ENCODE results near the gene FSTL4. TPM values are rescaled to one million over a fixed set of nuclear protein-coding genes. Genes with fewer than 3 reads are reported as not detected.

FSTL4 gene
- total RNA-seq, 1 donor from 2014 or later, result 14.3 TPM

DNA sequence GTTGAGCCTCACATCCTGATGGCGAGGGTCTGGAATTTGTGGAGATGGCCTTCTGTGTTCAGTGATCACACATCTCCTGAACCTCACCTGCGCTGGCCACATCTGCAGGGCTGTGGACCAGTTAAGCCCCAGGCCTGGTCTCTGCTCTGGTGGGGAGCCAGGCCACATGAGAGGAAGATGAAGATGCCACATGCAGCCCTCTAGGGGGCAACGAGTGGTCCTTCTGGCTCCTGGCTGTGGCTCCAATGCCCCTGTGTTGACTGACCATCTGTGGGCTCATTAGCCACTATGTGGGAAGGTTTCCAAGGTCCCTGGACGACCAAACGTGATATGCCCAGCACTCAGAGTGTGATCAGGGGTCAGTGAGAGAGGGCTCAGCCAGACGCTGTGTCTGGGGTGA is 357.5 kb downstream of the FSTL4 start:
- Mint-ChIP-seq H3K27ac (no peak overlapping the region), H3K4me3 (no peak overlapping the region), H3K9me3 (no peaks in the 10 kb centered on the region), H3K4me1 (peaks cover 2% of the 10 kb centered on the region), H3K36me3 (no peaks in the 10 kb centered on the region), H3K27me3 (ENCODE audit: low read depth) (peaks cover 6% of the 10 kb centered on the region)
- TF ChIP-seq, protein P1, sequence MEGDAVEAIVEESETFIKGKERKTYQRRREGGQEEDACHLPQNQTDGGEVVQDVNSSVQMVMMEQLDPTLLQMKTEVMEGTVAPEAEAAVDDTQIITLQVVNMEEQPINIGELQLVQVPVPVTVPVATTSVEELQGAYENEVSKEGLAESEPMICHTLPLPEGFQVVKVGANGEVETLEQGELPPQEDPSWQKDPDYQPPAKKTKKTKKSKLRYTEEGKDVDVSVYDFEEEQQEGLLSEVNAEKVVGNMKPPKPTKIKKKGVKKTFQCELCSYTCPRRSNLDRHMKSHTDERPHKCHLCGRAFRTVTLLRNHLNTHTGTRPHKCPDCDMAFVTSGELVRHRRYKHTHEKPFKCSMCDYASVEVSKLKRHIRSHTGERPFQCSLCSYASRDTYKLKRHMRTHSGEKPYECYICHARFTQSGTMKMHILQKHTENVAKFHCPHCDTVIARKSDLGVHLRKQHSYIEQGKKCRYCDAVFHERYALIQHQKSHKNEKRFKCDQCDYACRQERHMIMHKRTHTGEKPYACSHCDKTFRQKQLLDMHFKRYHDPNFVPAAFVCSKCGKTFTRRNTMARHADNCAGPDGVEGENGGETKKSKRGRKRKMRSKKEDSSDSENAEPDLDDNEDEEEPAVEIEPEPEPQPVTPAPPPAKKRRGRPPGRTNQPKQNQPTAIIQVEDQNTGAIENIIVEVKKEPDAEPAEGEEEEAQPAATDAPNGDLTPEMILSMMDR (IDR thresholded peaks at IDR 0.05; ENCODE audit: unreplicated experiment), result no peak
- DNase-seq (ENCODE audit: low spot score in 2 of 2, unreplicated experiment in 2 of 2), result no peak

DNA sequence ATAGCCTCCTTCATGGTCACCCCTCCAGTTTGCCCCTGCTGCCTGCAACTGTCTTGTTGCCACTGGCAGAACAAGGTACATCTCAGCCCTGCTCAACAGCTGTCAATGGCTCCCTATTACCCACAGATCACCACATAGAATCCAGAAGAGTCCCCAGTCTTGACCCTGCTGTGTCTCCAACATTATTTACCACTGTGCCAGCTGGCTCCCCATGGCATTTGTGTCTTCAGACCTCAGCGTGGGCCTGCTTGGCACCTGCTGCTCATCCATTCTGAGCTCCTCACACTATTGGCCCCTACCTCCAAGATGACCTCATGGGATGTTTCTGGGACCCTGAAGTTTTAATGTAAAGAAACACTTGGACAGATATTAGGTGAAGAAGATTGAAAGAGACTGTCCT is 358.7 kb downstream of the FSTL4 start:
- Mint-ChIP-seq H3K27me3 (ENCODE audit: low read depth) (no peaks in the 10 kb centered on the region), H3K36me3 (no peaks in the 10 kb centered on the region), H3K27ac (no peak overlapping the region)

DNA sequence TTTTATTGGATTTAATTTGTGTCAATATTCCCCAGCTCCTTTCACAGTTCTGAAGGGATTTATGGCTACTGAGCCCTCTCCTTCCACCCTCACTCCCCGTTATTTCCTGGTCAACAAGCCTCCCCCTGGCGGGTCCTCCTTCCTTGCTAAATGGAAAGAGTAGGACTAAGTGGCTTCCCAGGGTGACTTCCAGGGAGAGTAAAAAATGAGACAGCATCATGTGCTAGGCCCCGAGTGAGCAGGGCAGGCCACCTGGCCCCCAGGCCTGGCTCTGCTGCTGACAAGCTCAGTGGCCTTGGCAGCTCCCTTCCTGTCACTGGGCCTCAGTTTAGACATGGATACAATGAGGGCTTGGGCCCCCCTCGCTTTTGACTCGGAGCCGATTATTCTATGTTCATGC is 359.3 kb downstream of the FSTL4 start:
- Mint-ChIP-seq H3K27ac (no peak overlapping the region), H3K9me3 (no peaks in the 10 kb centered on the region), H3K4me1 (peaks cover 2% of the 10 kb centered on the region), H3K4me3 (no peak overlapping the region), H3K36me3 (no peaks in the 10 kb centered on the region), H3K27me3 (ENCODE audit: low read depth) (no peaks in the 10 kb centered on the region)
- DNase-seq (ENCODE audit: low spot score in 2 of 2, unreplicated experiment in 2 of 2), result no peak
- TF ChIP-seq, protein P1 (IDR thresholded peaks at IDR 0.05; ENCODE audit: unreplicated experiment), result no peak

More for the DNA sequence above, 358.7 kb downstream of the FSTL4 start:
- peaks cover 2% of the 10 kb centered on the region for H3K4me1 Mint-ChIP-seq
- TF ChIP-seq, protein P1 (IDR thresholded peaks at IDR 0.05; ENCODE audit: unreplicated experiment), result no peak
- no peak overlapping the region for H3K4me3 Mint-ChIP-seq
- H3K9me3 Mint-ChIP-seq, result no peaks in the 10 kb centered on the region
- DNase-seq (ENCODE audit: low spot score in 2 of 2, unreplicated experiment in 2 of 2), result no peak

DNA sequence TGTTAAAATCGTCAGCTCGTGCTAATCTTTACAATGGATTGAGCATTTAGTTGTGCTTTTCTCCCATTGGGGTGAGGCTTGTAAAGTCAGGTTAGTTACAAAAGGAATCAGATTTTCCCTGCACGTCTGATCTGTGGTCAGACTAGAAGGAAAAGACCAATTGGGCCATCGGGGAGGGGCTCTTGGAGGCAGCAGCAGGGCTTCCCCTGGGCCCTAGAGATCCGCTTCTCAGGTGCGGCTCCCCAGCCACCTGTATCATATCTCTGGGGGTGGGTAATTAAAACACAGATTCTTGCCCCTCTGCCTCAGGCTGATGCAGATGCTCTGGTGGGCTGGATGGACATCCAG is 360.2 kb downstream of the FSTL4 start:
- Mint-ChIP-seq H3K27me3 (ENCODE audit: low read depth) (no peaks in the 10 kb centered on the region), H3K4me3 (no peak overlapping the region)
- TF ChIP-seq, protein P1 (IDR thresholded peaks at IDR 0.05; ENCODE audit: unreplicated experiment), result no peak

DNA sequence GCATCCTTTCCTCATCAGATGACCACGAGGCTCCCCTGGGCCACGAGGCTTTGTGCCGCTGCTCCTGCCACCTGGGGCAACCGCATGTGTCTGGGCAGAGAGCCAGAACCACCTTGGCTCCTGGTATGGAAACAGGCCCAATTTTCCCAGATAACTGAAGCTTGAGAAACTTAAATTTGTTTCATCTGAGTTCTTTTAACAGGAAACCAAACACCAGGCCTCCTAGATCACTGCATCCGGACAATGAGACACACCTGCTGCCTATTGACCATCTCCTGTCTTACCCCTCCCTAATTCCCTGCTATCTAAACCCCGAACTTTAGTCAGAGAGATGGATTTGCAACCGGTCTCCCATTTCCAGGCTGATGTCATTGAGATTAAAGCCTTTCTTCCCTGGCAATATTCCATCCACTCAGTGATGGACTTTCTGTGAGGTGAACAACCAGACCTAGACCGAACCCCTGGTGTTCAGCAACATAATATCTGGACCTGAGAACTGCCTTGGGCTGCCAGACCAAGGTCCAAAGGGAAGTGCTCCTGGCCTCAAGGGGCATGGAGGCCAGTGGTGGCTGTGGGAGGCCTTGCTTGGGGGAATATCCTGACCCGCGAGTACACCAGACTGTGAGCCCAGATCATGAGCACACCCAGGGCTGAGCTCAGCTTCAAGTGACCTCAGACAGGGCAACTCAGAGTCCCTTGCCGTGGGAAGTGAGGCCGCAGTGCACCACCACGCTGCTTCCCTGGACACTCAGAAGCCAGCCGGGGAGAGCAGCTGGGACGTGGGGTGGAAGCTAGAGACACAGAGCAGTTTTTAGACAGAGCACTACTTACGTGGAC is 360.8 kb downstream of the FSTL4 start:
- H3K36me3 Mint-ChIP-seq, result no peaks in the 10 kb centered on the region
- no peak for DNase-seq (ENCODE audit: low spot score in 2 of 2, unreplicated experiment in 2 of 2)
- H3K4me3 Mint-ChIP-seq, result no peak overlapping the region
- H3K27ac Mint-ChIP-seq, result no peak overlapping the region
- H3K4me1 Mint-ChIP-seq, result peaks cover 2% of the 10 kb centered on the region
- H3K27me3 Mint-ChIP-seq (ENCODE audit: low read depth), result no peaks in the 10 kb centered on the region
- no peaks in the 10 kb centered on the region for H3K9me3 Mint-ChIP-seq
- TF ChIP-seq, protein P1 (IDR thresholded peaks at IDR 0.05; ENCODE audit: unreplicated experiment), result no peak

More for the DNA sequence above, 360.2 kb downstream of the FSTL4 start:
- Mint-ChIP-seq H3K9me3 (no peaks in the 10 kb centered on the region), H3K27ac (no peak overlapping the region), H3K4me1 (peaks cover 2% of the 10 kb centered on the region), H3K36me3 (no peaks in the 10 kb centered on the region)
- DNase-seq (ENCODE audit: low spot score in 2 of 2, unreplicated experiment in 2 of 2), result no peak
